GM23248 (cell line): Measurements from ENCODE around the gene ELP5. TPM values are rescaled to one million over a fixed set of nuclear protein-coding genes. Genes with fewer than 3 reads are reported as not detected.

Source experiments
- DNase-seq: peaks from one replicate; pipeline ENCODE4 v3.0.0-alpha.2; 2015
- H2AFZ ChIP-seq: fragments of 200-600 bp; sonication (generic); 2 replicates; pipeline ENCODE4 v1.6.1; 2016; ENCODE audit warnings: antibody characterized with exemption
- H3F3A ChIP-seq: fragments of 200-600 bp; sonication (generic); 2 replicates; pipeline ENCODE4 v1.6.1; 2016; ENCODE audit warnings: mild to moderate bottlenecking, antibody characterized with exemption, mixed run types; ENCODE audit not compliant: insufficient read depth
- H3K27ac ChIP-seq: fragments of 200-600 bp; sonication (generic); 2 replicates; pipeline ENCODE4 v1.5.1; 2016; ENCODE audit warnings: mild to moderate bottlenecking
- H3K27me3 ChIP-seq: fragments of 200-600 bp; sonication (generic); replicated peaks from 2 replicates; pipeline ENCODE4 v1.6.1; 2016; ENCODE audit warnings: mild to moderate bottlenecking; ENCODE audit not compliant: insufficient read depth
- H3K36me3 ChIP-seq: fragments of 200-600 bp; sonication (generic); 2 replicates; pipeline ENCODE4 v1.6.1; 2016; ENCODE audit warnings: low read depth, mild to moderate bottlenecking
- H3K4me1 ChIP-seq: fragments of 200-600 bp; sonication (generic); 2 replicates; pipeline ENCODE4 v1.6.1; 2016; ENCODE audit warnings: mild to moderate bottlenecking; ENCODE audit not compliant: insufficient read depth
- H3K4me2 ChIP-seq: fragments of 200-600 bp; sonication (generic); one replicate; pipeline ENCODE4 v1.6.1; 2016; ENCODE audit warnings: mild to moderate bottlenecking; ENCODE audit not compliant: unreplicated experiment
- H3K4me3 ChIP-seq: fragments of 200-600 bp; sonication (generic); 2 replicates; pipeline ENCODE4 v1.5.1; 2016; ENCODE audit warnings: mild to moderate bottlenecking
- H3K79me2 ChIP-seq: fragments of 200-600 bp; sonication (generic); 2 replicates; pipeline ENCODE4 v1.6.1; 2016; ENCODE audit warnings: mild to moderate bottlenecking; ENCODE audit not compliant: insufficient read depth
- H3K9ac ChIP-seq: fragments of 200-600 bp; sonication (generic); 2 replicates; pipeline ENCODE4 v1.6.1; 2016; ENCODE audit warnings: mild to moderate bottlenecking
- H3K9me2 ChIP-seq: fragments of 200-600 bp; sonication (generic); 2 replicates; pipeline ENCODE4 v1.6.1; 2016; ENCODE audit warnings: mixed run types, mild to moderate bottlenecking, moderate library complexity; ENCODE audit not compliant: insufficient read depth
- H3K9me3 ChIP-seq: fragments of 200-600 bp; sonication (generic); one replicate; pipeline ENCODE4 v1.6.1; 2017; ENCODE audit warnings: low read depth
- H4K20me1 ChIP-seq: fragments of 200-600 bp; sonication (generic); 2 replicates; pipeline ENCODE4 v1.6.0; 2016; ENCODE audit not compliant: insufficient read depth
- EZH2 ChIP-seq: fragments of 200-600 bp; sonication (generic); IDR thresholded peaks from 2 replicates; pipeline ENCODE4 v1.6.1; 2018; ENCODE audit warnings: antibody characterized with exemption, mild to moderate bottlenecking; ENCODE audit not compliant: insufficient read depth, poor library complexity, severe bottlenecking
- EZH2phosphoT487 ChIP-seq: fragments of 200-600 bp; sonication (generic); IDR thresholded peaks from 2 replicates; pipeline ENCODE4 v1.6.1; 2018; ENCODE audit warnings: antibody characterized with exemption, moderate library complexity, mild to moderate bottlenecking, low read depth; ENCODE audit not compliant: insufficient read depth
- WGBS, 2 experiments: methylation state at CpG; one replicate each; pipeline ENCODE4 v1.1.6; 2015 to 2017; ENCODE audit warnings: low lambda C conversion rate in 2 of 2, low coverage in 1 of 2; ENCODE audit errors: missing lambda C conversion rate in 2 of 2; 5-methylcytosine and 5-hydroxymethylcytosine counted together
- in situ Hi-C: fragments of 300-500 bp; cut with MboI; formaldehyde crosslinking; loops from 2 replicates; pipeline ENCODE4 v1.15.0; 2020
- polyA plus RNA-seq: library from polyadenylated mRNA; unstranded; fragments of >200 nt; fragmentation: Nextera tagmentation; extraction: Ambion mirVana; gene quantifications from 2 replicates; pipeline ENCODE4 v1.2.1, GENCODE V29; 2016
- total RNA-seq: library from RNA; depleted of rRNA; stranded (reverse); fragments of >200 nt; shearing (Covaris generic); gene quantifications from 2 replicates; pipeline ENCODE4 v1.2.3, GENCODE V29; 2014

The ELP5 gene
- total and polyA plus RNA-seq, 2 experiments from 2014 or later = 32.9 to 34.8 TPM

GRCh38 chr17:7262935-7263800 lies 11.2 kb downstream of the ELP5 start:
- no peak for DNase-seq
- in situ Hi-C loops = no loop called here
- peak overlapping the region; percentile 38 for H3K4me2 ChIP-seq

GRCh38 chr17:7263801-7264078 lies 11.7 kb downstream of the ELP5 start:
- peaks cover 3% of the 10 kb centered on the region; the same call in 1 of the 2 replicates for H3K36me3 ChIP-seq
- DNase-seq = no peak
- in situ Hi-C loops = no loop called here
- H3K9me3 ChIP-seq = no peaks in the 10 kb centered on the region
- H3K79me2 ChIP-seq = no peaks in the 10 kb centered on the region
- H3K27me3 ChIP-seq = no peaks in the 10 kb centered on the region
- H3K9ac ChIP-seq = no peak overlapping the region
- H4K20me1 ChIP-seq = no peaks in the 10 kb centered on the region
- H3K9me2 ChIP-seq = no peaks in the 10 kb centered on the region
- peaks cover 20% of the 10 kb centered on the region for H3F3A ChIP-seq
- peaks cover 18% of the 10 kb centered on the region for H3K4me1 ChIP-seq
- WGBS, 2 experiments = 77 to 81% methylated on average over 4 of the region's 4 CpGs
- no peak overlapping the region for H3K27ac ChIP-seq
- TF ChIP-seq EZH2 (no peak), EZH2phosphoT487 (no peak)
- H2AFZ ChIP-seq = peak overlapping the region; percentile 72; the same call in 1 of the 2 replicates
- no peak overlapping the region for H3K4me3 ChIP-seq
- no peak overlapping the region for H3K4me2 ChIP-seq

More at GRCh38 chr17:7262935-7263800, 11.2 kb downstream of the ELP5 start:
- Histone ChIP-seq H2AFZ (peak overlapping the region; percentile 72), H3K79me2 (no peaks in the 10 kb centered on the region), H3K4me1 (peaks cover 19% of the 10 kb centered on the region), H3K27ac (no peak overlapping the region), H3F3A (peaks cover 25% of the 10 kb centered on the region), H3K9ac (no peak overlapping the region), H3K36me3 (peaks cover 7% of the 10 kb centered on the region; the same call in 1 of the 2 replicates), H4K20me1 (no peaks in the 10 kb centered on the region), H3K9me3 (no peaks in the 10 kb centered on the region), H3K4me3 (no peak overlapping the region; the same call in 1 of the 2 replicates), H3K27me3 (no peaks in the 10 kb centered on the region), H3K9me2 (no peaks in the 10 kb centered on the region)
- 16 to 21% methylated on average over 24 to 26 of the region's 26 CpGs for WGBS, 2 experiments
- TF ChIP-seq EZH2phosphoT487 = no peak
- no peak for TF ChIP-seq EZH2

GRCh38 chr17:7266784-7267183 lies 14.8 kb downstream of the ELP5 start:
- Histone ChIP-seq H3K9me3 (no peaks in the 10 kb centered on the region), H2AFZ (no peak overlapping the region), H4K20me1 (no peaks in the 10 kb centered on the region), H3K36me3 (no peaks in the 10 kb centered on the region), H3K79me2 (no peaks in the 10 kb centered on the region), H3K4me1 (peaks cover 12% of the 10 kb centered on the region), H3K27me3 (no peaks in the 10 kb centered on the region), H3K4me2 (no peak overlapping the region), H3K4me3 (no peak overlapping the region), H3F3A (peaks cover 16% of the 10 kb centered on the region), H3K27ac (peak overlapping the region; percentile 52), H3K9ac (no peak overlapping the region), H3K9me2 (no peaks in the 10 kb centered on the region)
- in situ Hi-C loops = no loop called here
- DNase-seq = peak; percentile 61
- WGBS, 2 experiments = 54 to 59% methylated on average over 1 of the region's 1 CpG
- TF ChIP-seq EZH2 (no peak), EZH2phosphoT487 (no peak)

GRCh38 chr17:7279448-7279847 lies 27.4 kb downstream of the ELP5 start:
- no peaks in the 10 kb centered on the region for H3K9me3 ChIP-seq
- H3K4me1 ChIP-seq = no peaks in the 10 kb centered on the region
- TF ChIP-seq EZH2phosphoT487 (no peak), EZH2 (no peak)
- H3K4me2 ChIP-seq = no peak overlapping the region
- H3K9me2 ChIP-seq = no peaks in the 10 kb centered on the region
- DNase-seq = no peak
- WGBS, 2 experiments = 70 to 83% methylated on average over 8 of the region's 8 CpGs
- no peaks in the 10 kb centered on the region for H3K79me2 ChIP-seq
- no peak overlapping the region for H3K4me3 ChIP-seq
- H2AFZ ChIP-seq = no peak overlapping the region
- H3K27me3 ChIP-seq = no peaks in the 10 kb centered on the region; the same call in 1 of the 2 replicates
- peaks cover 6% of the 10 kb centered on the region; the same call in 1 of the 2 replicates for H3F3A ChIP-seq
- in situ Hi-C loops = no loop called here
- H3K9ac ChIP-seq = no peak overlapping the region
- H4K20me1 ChIP-seq = no peaks in the 10 kb centered on the region
- no peaks in the 10 kb centered on the region for H3K36me3 ChIP-seq
- H3K27ac ChIP-seq = no peak overlapping the region
